ENCODE data around the gene SSBP2. TPM values are rescaled to one million over a fixed set of nuclear protein-coding genes. Genes with fewer than 3 reads are reported as not detected.

The SSBP2 gene
- total RNA-seq (2022; extraction: Qiagen RNA extraction) = 10.6 to 13.1 TPM (median 12.1 TPM) in 5 replicates

DNA sequence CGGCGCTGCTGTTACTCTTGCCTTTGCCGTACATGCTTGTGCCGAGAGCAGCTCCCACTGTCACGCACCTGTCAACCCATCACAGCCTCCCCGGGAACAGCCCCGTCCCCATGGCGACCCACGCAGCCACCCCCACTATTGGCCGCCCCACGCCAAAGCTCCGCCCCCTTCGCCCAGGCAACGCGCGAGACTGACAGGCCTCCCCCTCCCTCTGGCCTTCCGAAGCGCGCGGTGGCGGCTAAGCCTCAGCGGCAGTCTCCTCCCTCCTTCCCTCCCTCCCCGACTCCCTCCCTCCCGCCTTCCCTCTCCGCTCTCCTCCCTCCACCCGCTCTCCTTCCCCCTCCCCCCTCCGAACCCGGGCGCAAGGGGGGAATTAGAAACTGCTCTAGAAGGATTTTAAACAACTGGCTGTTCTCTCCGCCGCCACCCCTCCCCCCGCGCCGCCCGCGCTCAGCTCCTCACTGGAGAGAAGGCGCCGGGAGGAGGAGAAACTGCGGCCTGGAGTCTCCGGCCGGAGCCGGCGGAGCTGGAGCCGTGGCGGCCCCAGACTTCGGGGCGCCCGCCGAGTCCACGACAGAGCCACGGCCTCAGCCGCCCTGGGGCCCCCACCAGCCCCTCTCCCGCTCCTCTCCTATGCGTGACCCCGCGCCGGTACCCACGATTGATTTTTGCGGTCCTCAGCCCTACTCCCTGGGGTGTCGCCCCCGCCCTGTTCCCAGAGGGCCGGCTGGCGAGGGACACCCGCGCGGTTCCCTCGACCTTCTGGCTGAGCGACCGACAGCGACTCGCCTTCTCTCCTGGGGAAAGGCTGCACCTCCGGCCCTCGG lies at the start of gene SSBP2:
Gene SSBP2, minus strand, starts transcription at position 89 of the 827 bp plus-strand sequence. Its CDS starts 55 bp downstream, at position 34.

DNA sequence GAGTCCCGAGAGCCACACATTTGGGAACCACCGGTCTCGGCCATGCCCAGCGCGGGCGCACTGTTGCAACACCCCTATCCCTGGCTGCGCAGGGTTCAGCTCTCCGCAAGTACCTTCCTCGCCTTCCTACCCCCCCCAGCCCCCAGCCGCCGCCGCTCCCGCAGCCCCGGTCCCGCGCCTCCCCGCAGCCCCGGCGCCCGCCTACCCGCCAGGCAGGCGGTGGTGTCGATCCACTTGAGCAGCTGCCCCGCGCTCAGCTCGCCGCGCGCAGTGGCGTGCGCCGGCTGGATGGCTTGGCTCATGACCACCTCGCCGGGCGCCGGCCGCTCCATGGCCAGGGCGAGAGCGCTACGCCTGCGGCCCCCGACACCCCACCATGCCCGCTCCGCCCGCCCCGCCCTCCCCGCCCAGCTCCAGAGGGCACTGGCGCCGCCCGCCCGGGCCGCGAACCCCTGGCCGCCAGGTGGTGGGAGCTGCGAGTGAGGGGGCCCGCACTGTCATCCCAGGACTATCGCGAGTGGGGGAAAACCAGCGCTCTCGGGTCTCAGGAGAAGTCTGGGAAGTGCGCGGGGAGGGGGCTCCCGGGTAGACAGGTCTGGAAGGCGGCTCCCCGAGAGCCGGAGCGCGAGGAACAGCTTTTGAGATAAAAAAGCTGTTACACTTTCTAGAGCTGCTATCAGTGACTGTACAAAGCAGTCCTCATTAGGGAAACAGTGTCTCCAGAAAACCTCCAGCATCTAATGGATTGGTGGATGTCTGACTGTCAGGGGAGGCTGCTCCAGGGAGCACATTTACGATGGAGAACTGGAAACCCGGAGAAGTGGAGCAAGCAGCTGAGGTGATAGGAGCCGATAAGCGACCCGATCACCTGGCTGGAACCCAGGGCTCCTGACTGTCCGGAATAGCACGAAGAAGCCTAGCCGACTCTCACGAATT lies 356.8 kb downstream of the SSBP2 start, which contains the start of gene ACOT12:
Gene ACOT12, minus strand, starts transcription at position 352 of the 936 bp plus-strand sequence. Its CDS starts 20 bp downstream, at position 332.

Other genes with a start within 250 kb of the SSBP2 start
- 7.4 to 12.1 TPM (median 8.7 TPM) in 5 replicates for gene ATG10, start 220.9 kb upstream of the SSBP2 start, total RNA-seq (2022; extraction: Qiagen RNA extraction)